Measurements from ENCODE around the gene C15orf62.

The C15orf62 gene

DNA sequence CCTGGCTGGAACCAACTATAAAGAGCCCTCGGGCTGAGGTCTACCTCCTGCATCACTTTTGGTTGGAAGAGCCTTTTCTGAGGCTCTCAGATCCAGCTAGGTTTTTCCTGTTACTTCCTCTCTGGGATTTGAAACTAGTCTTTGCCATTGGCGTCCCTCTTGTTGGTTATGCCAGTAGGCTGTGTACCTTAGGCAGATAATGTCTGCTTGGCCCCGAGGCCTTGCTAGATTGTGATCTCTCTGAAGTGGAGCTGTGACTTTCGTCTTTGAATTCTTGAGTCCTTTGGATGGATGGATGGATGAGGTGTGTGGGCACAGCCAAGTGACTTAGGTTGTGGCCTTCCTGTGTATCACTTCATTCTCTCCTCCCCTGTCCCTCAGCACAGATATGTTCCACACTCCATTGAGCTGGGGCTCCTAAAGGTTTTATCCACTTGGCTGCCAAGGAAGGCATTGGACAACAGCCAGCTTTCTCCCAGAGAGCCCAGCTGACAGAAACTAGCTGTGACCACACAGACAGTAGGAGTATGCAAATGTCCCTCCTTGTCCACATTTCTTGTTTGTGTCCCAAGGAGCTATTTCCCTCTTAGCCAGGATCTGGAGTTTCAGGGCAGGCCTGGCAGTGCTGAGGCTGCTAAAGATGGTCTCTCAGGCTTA is 45.4 kb downstream of the C15orf62 start:
- DNase-seq (ENCODE audit: low read depth, low spot score), result no peak

- DNase-seq (ENCODE audit: low read depth, low spot score), result no peak
These were observed 49.3 kb downstream of the C15orf62 start for GRCh38 chr15:40819048-40819447.

DNA sequence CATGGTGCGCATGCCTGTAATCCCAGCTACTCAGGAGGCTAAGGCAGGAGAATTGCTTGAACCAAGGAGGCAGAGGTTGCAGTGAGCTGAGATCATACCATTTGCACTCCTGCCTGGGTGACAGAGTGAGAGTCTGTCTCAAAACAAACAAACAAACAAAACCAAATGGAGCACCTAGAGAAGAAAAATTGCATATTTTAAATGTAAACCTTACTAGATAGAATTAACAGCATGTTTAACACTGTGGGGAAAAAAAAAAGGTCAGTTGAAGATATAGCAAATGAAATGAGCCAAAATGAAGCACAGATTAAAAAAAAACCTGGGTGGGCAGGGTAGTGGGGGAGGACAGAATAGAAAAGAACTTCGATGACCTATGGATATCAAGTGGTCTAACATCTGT is 51.4 kb downstream of the C15orf62 start:
- DNase-seq (ENCODE audit: low read depth, low spot score), result no peak

Measured in ELF-1 (cell line).